NCI-H748 (cell line): Measurements from ENCODE around the gene NID1.

Source experiments
- DNase-seq: peaks from one replicate; lab custom pipeline; 2025; ENCODE audit not compliant: unreplicated experiment; lab: John Stamatoyannopoulos, UW

The NID1 gene

GRCh38 chr1:236067854-236068454 is 3.1 kb upstream of the NID1 start:
- DNase-seq = no peak

- no peak for DNase-seq
Measured at GRCh38 chr1:236066828-236067386, 2.0 kb upstream of the NID1 start.

GRCh38 chr1:236066054-236066453 is 1.2 kb upstream of the NID1 start:
- DNase-seq = no peak

DNA sequence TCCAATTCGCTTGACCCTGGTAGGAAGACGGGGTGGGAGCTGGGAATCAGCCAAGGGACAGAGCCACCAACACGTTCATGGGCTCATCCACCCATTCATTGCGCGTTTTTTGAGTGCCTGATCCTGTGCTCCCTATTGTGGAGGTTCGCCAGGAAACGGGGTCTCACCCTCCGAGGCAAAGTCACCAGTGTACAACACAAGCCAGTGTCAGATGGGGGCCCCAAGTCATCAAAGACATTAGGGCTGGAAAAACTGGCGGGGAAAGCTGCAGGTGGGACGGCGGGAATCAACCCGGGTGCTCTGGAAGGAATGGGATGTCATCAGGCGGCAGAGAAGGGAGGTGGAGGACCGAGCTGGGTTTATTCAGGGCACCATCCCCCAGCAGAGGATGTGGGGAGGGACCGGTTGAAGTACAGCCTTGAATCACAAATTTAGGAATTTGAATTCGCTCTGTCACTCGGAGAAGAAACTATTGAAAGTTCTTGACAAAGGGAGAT is 667 bp upstream of the NID1 start:
- no peak for DNase-seq

- DNase-seq = peak; percentile 39
Measured at GRCh38 chr1:236063919-236064673, 794 bp downstream of the NID1 start.

GRCh38 chr1:236063551-236063918 is 1.4 kb downstream of the NID1 start:
- no peak for DNase-seq

- no peak for DNase-seq
Measured at GRCh38 chr1:236060286-236060685, 4.6 kb downstream of the NID1 start.

DNA sequence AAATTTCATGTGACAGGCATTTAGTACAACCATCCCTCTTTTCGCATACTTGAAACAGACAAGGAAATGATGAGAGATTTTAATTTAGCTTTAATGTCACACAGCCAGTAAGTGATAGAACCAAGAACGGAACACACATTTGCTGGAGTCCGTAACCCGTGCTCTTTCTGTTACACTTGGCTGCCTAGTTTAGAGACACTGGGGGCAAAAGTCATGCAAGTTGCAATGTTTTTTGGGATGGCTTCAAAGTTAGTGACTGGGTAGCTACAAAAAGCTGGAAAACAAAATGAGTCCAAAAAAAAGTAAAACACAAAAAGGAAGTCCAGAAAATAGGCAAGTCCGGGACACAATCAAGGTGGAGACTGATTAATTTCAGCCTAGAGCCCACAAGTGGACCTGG is 5.9 kb downstream of the NID1 start:
- DNase-seq = no peak

- no peak for DNase-seq
Measured at GRCh38 chr1:236058141-236058934, 6.6 kb downstream of the NID1 start.

DNA sequence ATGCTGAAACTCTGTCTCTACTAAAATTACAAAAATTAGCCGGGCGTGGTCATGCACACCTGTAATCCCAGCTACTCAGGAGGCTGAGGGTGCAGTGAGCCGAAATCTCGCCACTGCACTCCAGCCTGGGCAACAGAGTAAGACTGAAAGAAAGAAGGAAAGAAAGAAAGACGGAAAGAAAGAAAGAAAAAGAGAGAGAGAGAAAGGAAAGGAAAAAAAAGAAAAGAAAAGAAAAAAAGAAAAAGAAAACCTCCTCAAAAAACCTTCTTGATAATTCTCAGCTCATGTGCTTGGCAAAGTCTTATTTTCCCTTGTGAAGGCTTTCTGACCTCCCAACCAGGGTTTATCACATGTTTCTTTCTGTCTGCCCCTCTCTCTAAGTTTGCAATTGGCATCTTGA is 7.3 kb downstream of the NID1 start:
- no peak for DNase-seq

- no peak for DNase-seq
Measured at GRCh38 chr1:236052232-236052993, 12.5 kb downstream of the NID1 start.

GRCh38 chr1:236051242-236051791 is 13.6 kb downstream of the NID1 start:
- DNase-seq = no peak

GRCh38 chr1:236045771-236046170 is 19.1 kb downstream of the NID1 start:
- no peak for DNase-seq

DNA sequence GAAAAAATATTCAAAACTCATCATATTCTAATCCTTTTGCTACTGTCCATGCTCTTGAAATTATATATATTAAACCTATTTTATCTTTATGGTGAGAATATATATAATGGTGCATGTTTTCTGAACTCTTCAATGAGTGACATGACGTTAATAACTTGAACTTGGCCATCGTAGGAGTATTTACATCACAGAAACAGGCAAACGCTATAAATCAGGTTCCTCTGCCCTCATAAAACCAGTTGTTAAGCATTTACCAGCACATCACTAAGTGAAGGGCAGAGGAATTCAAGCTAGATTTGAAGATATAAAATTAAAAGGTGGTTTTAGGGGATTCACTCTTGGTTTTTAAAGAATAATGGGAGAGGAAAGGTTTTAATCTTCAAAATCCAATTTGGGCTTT is 20.5 kb downstream of the NID1 start:
- DNase-seq = no peak

- no peak for DNase-seq
Measured at GRCh38 chr1:236041631-236042618, 23.0 kb downstream of the NID1 start.

DNA sequence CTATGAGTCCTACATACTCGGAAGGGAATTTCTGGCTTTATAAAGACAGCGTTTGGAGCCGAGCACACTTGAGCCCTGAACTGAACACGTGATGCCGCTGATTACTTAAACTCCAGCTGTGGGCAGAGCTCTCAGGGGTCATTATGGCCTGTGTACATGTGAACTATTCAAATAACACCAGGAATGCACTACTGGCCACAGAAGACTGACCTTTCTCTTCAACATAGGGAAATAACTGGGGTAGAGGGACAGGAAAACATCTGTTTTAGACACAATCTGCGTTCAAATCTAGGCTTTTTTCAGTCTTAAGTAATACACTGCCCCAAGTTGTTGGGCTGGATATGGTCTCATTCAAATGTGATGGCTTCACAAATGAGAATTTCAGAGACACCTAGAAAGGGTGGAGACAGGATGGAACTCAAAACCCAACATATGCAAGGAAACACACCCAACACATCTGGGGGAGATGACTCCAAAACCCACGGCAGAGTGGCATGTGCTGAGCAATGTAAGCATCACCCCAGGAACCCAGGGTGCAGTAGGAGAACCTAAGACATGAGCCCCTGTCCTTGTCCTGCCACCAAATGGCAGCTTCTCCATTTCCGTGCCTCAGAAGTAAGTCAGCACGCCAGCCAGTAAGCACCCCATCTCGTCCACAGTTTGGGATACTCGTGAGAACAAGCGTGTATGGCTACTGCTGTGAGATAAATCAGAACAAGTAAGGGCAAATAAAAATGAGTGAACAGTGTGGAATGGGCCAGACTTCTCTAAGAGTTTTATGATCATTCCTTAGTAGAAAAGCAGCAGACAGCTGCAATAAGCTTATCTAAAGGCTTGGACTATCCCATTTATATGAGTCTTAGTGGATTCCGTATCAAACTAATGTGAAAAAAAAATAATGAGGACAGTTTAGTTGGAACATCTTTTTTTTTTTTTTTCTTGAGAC is 24.9 kb downstream of the NID1 start:
- peak; percentile 66 for DNase-seq

DNA sequence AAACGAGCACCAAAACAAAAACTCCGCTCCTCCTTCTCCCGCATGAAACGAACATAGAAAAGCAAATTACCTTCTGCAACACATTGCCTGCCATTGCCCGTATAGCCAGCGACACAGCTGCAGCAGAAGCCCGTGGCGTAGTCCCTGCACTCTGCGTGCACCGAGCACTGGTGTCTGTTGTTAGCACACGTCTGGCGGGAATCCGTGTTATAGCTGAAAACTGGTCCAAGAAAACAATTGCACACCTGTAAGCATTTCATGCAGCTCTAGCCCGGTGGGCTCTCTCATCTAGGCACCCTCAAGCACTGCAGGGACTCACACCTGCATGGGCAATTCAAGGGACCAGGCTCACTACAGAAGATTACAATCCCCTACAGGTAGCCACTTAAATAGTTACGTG is 26.9 kb downstream of the NID1 start:
- DNase-seq = no peak

- no peak for DNase-seq
Measured at GRCh38 chr1:236035681-236036101, 29.2 kb downstream of the NID1 start.
